ENCODE measurements around the gene CAMK2G.
"Not testable (repeated sequence)": the region's sequence is repeated elsewhere in the genome, so short reads cannot be mapped to it uniquely, and the experiment has no call there.

Gene CAMK2G

DNA sequence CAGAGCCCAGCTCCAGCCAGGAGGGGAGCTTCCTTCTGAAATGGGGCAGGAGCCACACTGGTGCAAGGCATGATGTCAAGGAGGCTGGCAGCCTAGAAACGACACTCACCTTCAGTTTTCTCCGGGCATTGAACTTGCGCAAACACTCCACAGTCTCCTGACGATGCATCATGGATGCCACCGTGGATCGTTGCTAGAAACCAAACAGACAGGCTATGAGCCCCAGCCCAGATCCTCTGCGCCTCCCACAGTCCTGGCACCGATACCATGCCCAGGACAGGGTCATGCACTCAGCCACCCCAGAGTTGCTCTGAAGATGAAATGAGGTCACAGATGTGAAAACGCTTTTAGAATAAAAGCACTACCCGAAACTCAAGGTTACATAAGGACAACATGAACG lies 32.0 kb downstream of the CAMK2G start:
- no peak for FAIRE-seq
- DNase-seq (ENCODE audit: extremely low spot score, insufficient read length, low read depth), result no peak

- DNase-seq (ENCODE audit: extremely low spot score, insufficient read length, low read depth) (no peak), FAIRE-seq (no peak)
Observed at GRCh38 chr10:73841526-73842285, 32.6 kb downstream of the CAMK2G start.

GRCh38 chr10:73841061-73841421 lies 33.3 kb downstream of the CAMK2G start:
- FAIRE-seq, result no peak

DNA sequence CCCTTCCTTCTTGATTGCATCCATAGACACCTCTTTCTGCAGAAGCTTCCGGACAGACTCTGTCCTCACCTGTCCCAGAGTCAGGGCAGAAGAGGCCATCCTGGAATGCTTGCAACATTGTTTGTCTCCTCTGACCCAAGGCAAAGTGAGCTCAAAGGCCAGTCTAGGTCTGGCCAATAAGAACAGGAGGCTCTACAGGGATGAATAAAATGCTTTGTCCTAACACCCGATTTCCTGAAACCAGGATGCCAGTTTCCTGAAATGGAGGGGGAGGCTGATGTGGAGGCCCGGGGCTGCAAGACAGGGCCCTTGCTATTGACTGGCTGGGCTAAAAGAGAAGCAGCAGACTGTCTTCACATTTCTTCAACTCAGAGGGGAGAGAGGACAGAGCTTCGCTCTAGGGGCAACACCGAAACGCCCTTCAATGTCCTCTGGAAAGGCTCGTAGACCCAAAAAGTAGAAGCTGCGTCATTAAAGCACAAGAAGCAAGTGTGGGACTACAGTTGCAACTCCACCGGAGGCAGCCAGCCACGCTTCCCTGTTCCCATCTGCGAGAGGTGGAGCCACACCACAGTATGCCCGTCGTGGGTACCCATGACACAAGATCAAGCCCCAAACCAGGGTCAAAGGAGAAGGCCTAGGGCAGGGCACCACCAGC lies 33.8 kb downstream of the CAMK2G start:
- DNase-seq (ENCODE audit: extremely low spot score, insufficient read length, low read depth) (no peak), FAIRE-seq (no peak)

More at GRCh38 chr10:73841061-73841421, 33.3 kb downstream of the CAMK2G start:
- no peak for DNase-seq (ENCODE audit: extremely low spot score, insufficient read length, low read depth)

DNA sequence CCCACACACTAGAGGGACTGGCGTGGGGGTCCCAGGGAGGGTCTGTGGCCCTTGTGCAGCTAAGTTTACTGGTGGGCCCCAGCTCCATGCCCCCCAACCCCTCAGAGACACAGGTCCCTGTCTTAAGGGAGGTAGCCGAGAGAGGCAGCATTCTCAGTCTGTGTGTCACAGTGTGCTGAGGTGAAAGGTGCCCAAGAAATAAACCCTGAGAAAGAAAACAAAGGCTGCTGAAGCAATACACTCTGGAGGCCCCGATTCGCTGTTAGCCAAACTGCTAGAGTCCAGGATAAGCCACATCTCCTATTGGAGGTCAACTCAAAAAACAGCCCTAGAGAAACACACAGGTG lies 34.3 kb downstream of the CAMK2G start:
- FAIRE-seq (no peak), DNase-seq (ENCODE audit: extremely low spot score, insufficient read length, low read depth) (no peak)

DNA sequence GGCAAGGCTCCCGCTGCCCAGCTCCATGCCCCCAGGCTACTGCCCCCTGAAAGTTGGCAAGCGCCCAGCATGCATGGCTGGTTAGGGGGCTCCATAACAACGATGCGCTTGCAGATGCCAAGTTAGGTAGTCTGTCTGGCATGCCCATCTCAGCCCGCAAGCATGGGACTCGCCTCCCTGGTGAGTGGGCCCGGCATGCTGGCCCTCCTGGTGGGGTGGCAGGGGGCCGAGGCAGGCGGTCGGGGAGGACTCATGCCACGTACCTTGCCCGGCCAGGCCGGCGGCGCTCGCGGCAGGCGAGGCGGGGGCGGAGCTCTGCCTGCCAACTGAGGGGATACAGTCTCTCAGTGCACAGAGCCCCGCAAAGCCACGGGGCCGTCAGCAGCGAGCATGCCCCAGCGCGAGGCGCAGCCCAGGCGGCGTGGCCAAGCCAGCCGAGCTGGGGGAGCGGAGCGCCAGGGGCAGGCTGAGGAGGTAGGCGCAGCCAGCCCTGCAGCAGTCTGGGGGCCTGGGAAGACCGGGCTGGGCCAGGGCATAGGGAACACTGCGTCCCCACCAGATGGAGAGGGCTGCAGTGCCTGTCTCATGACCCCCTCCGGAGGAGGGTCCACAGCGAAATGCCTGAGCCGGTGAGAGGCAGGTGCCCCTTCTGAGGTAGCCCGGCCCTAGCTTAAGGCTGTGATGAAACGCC lies 34.9 kb downstream of the CAMK2G start:
- FAIRE-seq, result no peak
- DNase-seq (ENCODE audit: extremely low spot score, insufficient read length, low read depth), result no peak

DNA sequence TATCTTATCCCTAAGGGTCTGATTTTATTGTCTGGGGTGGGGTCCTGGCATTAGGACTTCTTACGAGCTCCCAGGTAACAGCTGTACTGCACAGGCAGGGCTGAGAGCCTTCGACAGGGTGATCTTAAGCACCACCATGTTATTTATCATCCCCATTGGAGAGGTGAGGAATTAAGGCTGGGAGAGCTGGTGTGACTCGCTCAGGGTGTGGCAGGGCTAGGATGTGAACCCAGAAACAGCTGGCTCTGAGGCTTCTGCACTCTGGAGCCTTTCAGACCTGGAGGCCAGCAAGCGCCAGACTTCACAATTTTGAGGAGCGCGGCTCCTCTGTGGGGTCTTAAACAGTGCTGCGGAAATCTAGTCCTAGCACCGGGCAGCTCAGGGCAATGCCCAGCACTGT lies 35.5 kb downstream of the CAMK2G start:
- DNase-seq (ENCODE audit: extremely low spot score, insufficient read length, low read depth), result no peak
- FAIRE-seq, result no peak

DNA sequence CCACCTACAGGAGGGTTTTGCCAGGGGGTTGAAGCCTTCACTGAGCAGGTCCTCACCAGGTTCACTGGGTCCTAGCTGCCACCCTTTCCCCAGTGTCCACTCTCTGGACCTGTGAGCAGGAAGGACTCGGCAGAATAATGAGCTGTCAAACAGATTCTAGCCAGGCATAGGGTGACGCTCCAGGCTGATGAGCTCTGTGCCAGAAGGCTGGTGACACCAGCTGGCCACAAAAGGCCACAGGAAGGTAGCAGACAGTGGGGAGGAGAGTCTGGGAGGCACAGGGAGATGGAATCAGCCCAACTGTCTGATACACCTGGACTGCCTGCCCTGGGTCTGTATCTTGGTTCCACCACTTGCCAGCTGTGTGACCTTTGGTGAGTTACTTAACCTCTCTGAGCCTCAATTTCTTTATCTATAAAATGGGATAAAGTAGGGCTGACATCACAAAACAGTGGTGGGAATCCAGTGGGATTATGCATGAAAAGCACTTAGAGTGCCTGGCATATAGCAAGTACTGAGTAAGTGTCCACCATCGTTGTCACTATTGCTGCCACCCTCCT lies 36.3 kb downstream of the CAMK2G start:
- DNase-seq (ENCODE audit: extremely low spot score, insufficient read length, low read depth) (no peak), FAIRE-seq (no peak)

GRCh38 chr10:73837072-73837471 lies 37.3 kb downstream of the CAMK2G start:
- DNase-seq (ENCODE audit: extremely low spot score, insufficient read length, low read depth) (no peak), FAIRE-seq (no peak)

- DNase-seq (ENCODE audit: extremely low spot score, insufficient read length, low read depth), result no peak
- no peak for FAIRE-seq
Observed at GRCh38 chr10:73836427-73836980, 37.9 kb downstream of the CAMK2G start.

- not testable (repeated sequence) for FAIRE-seq; DNase-seq (ENCODE audit: extremely low spot score, insufficient read length, low read depth)
Observed at GRCh38 chr10:73829090-73829489, 45.3 kb downstream of the CAMK2G start.

- DNase-seq (ENCODE audit: extremely low spot score, insufficient read length, low read depth) (no peak), FAIRE-seq (no peak)
Observed at GRCh38 chr10:73828161-73828560, 46.2 kb downstream of the CAMK2G start.

- FAIRE-seq, result no peak
- no peak for DNase-seq (ENCODE audit: extremely low spot score, insufficient read length, low read depth)
Observed at GRCh38 chr10:73827346-73828089, 46.8 kb downstream of the CAMK2G start.

DNA sequence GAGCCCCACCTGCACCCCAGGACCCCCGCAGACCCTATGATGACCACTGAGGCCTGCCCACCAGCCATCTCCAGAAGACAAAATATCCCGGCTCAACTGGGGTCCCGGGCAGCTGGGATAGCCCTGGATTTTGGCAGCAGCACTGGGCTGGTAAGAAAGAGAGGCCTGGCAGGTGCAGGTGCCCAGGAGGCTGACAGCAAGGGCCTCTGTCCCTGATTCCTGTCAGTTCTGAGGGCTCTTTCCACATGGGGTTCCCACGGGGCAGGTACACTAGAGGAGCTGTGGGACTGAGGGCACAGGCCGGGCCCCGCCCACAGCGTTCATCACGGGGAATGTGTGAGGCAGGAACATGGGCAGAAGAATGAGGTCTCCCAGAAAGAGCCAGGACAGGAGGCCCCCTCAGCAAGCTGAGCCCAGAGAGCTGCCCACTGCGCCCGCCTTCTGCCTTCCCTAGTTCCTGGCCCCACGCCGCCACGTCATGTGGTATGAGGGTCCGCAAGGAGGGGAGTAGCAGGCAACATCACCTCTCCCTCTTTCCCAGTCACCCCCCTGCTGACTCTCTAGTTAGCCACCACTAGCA lies 50.1 kb downstream of the CAMK2G start:
- DNase-seq (ENCODE audit: extremely low spot score, insufficient read length, low read depth) (no peak), FAIRE-seq (no peak)

- FAIRE-seq, result no peak
- no peak for DNase-seq (ENCODE audit: extremely low spot score, insufficient read length, low read depth)
Observed at GRCh38 chr10:73823391-73823790, 51.0 kb downstream of the CAMK2G start.

- no peak for FAIRE-seq
- DNase-seq (ENCODE audit: extremely low spot score, insufficient read length, low read depth), result no peak
Observed at GRCh38 chr10:73819513-73820093, 54.8 kb downstream of the CAMK2G start.

- FAIRE-seq (no peak), DNase-seq (ENCODE audit: extremely low spot score, insufficient read length, low read depth) (no peak)
Observed at GRCh38 chr10:73819081-73819480, 55.3 kb downstream of the CAMK2G start.

- DNase-seq (ENCODE audit: extremely low spot score, insufficient read length, low read depth) (no peak), FAIRE-seq (no peak)
Observed at GRCh38 chr10:73818402-73818801, 56.0 kb downstream of the CAMK2G start.

DNA sequence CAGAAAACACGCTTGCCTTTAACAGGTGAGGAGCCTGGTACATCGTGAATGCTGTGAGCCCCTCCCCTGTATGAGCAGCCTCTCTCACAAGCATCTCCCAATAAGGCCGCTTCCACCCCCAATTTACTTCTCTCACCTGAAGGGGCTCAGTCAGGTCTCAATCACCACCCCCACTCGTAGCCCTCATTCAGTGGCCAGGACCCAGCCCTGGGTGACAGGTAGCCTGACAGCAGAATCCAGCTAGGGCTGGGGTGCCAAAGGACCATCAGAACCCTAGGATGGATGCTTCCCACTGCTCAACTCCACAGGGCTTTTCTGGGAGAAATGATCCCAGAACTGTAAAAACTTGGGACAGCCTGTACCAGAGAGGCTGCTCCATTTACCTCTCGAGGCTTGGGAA lies 56.5 kb downstream of the CAMK2G start:
- no peak for FAIRE-seq
- DNase-seq (ENCODE audit: extremely low spot score, insufficient read length, low read depth), result no peak
